Activated CD4-positive, alpha-beta T cell treated with anti-CD3 and anti-CD28 coated beads, Interleukin-2, amount 50 U/mL, for 16 hours (primary cell): ENCODE measurements around the gene ZNF628.
A peak's percentile ranks its signal among the peaks of the same experiment; 100 is the strongest.

ENCODE experiments used
- DNase-seq: peaks from one replicate; pipeline ENCODE4 v3.0.0-alpha.2; 2020

ZNF628 gene

GRCh38 chr19:55451163-55451964, 25.1 kb upstream of the ZNF628 start:
- DNase-seq, result no peak

- no peak for DNase-seq
These were observed 24.3 kb upstream of the ZNF628 start for GRCh38 chr19:55451965-55452748.

DNA sequence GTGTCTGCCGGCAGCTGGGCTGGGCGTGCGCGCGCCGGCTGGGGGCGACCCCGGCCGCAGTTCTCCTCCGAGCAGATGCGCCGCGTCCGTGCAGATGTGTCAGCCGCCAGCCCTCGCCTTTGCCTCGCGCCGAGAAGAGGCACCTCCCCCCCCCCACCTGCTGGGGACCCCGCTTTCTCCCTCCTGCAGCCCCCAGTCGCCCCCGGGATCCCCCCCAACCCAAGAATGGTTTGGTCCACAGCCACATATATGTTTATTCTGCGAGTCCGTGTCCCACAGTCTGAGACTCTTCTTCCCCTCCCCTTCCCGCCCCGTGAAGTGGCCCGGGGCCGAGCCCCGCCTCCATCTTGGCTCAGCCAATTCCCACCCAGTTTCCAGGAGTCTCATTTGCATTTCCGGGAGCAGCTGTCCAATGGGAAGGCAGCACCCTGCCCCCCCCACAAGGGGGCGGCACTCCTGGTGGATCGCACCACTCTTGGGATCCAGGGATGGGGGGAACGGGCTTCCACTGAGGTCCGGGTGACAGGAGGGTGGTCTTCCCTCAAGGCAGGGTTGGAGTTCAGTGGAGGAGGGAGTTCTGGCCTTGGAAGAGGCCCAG, 23.6 kb upstream of the ZNF628 start:
- DNase-seq, result peak; percentile 59

DNA sequence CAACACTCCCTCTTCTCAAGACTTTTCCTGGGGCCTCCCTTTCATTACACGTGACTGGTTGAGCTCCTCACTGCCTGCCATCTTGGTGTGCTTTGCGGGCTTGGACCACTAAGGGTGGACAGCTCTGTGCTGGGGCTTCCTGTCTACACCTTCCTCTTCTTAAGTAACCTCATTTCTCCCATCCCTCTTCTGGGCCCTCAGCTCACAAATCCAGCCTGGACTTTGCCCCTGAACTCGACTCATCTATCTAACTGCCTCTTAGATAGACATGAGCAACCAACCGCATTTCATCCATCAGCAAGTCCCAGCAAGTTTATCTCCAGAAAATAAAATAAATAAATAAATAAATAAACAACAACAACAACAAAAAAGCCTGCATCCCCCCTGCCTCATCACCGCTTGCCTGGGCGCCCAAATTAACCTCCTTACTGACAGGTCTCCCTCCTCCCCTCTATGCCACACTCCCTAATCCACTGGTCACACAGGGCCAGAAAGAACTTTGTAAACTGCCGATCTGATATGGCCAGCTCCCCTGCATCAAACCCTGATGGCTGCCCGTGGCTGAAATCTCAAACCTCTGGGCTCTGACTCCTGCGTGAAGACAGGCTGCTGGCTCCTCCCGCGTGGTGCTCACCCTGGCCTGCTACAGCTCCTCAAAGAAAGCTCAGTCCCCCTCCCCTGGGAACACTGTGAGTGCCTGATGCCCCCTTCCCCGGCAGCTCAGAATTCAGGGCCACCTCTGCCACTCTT, 22.7 kb upstream of the ZNF628 start:
- DNase-seq, result no peak

GRCh38 chr19:55454787-55455243, 21.6 kb upstream of the ZNF628 start:
- DNase-seq, result peak; percentile 52

DNA sequence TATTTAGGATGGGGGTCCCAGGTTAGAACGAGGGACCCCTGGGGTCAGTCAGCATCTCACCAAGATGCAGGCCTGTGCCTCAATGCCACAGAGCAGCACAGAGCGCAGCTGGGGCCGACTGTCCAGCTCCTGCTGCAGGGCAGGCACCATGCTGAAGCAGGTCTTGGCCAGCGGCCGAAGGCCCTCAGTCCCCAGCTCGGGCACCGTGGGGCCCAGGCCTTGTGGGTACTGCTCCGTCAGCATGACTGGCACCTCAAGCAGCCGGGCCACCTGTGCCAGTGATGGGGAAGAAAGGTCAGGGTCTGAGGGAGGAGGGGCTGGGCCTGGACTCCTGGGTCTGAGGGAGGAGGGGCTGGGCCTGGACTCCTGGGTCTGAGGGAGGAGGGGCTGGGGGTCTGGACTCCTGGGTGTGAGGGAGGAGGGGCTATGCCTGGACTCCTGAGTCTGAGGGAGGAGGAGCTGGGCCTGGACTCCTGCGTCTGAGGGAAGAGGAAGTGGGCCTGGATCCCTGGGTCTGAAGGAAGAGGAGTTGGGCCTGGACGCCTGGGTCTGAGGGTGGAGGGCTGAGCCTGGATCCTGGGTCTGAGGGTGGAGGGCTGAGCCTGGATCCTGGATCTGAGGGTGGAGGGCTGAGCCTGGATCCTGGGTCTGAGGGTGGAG, 20.7 kb upstream of the ZNF628 start:
- no peak for DNase-seq

GRCh38 chr19:55456347-55456746, 20.1 kb upstream of the ZNF628 start:
- DNase-seq, result no peak

DNA sequence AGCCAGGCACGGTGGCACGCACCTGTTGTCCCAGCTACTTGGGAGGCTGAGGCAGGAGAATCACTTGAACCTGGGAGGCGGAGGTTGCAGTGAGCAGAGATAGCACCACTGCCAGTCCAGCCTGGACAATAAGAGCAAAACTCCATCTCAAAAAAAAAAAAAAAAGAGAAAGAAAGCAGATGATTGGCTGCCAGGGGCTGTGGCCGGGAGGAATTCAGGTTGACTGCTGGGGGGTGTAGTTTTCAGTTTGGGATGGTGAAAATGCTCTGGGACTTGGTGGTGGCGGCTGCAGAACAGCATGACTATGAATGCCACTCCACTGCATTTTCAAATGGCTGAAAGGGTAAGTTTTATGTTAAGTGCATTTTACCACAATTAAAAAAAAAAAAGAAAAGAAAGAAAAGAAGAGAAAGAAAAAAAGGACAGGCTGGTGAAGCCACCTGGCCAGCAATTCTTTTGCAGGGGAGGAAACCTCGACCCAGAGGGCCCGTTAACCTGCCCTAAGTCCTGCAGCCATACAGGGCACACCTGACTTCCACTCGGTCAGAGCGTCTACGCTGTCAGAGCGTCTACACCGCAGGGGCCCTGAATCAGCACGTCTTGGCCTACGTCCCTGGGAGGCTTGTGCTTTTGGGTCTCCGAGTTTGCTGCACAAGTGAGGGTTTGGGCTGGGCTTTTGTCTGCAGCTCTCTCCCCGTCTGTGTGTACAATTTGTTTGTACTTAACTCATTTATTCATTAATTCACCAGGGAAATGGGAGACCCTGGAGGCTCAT, 18.5 kb upstream of the ZNF628 start:
- no peak for DNase-seq

DNA sequence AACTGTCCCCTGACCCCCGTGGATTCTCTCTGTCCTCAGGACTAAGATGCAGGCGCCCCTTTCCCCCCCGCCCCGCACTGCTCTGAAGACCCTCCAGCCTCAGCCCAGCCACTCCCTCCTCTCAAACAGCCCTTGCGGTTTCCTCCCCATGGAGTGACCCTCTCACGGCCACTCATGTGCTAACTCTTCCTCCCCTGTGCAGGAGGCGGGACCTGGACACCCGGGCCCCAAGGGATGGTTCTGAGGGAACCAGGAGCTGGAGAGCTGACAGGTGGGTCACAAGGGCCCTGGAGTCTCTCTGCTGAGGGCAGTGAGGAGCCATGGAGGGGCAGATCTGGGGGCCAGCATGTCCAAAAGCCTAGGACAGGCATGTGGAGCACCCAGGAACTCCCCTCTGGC, 16.9 kb upstream of the ZNF628 start:
- DNase-seq, result no peak

DNA sequence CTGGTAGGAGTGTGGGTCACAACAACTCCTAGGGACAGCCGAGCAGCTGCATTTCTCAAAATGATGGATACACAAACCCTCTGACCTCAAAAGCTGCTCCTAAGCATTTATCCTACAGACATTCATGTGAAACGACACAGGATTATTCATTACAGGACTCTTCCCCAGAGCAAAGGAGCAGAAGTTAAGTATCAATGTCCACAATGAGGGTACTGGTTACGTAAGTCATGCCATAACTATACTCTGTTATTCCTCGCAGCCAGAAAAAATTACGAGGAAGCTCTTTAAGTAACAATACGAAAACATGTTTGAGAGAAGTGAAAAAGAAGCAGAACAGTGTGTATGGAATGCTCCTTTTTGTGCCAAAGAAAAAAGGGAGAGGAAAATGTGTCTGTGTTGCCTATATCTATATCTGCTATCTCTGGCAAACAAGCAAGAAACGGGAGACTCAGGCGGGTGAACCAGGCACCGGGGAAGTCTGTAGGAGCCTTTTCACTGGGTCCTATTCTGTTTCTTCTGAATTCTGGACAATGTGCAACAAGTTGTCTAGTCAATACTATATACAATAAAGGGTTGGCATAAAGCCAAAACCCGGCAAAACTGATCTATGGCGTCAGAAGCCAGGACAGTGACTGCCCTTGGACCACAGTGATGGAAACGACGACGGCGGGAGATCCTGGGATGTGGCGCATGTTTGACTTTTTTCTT, 16.3 kb upstream of the ZNF628 start:
- no peak for DNase-seq

DNA sequence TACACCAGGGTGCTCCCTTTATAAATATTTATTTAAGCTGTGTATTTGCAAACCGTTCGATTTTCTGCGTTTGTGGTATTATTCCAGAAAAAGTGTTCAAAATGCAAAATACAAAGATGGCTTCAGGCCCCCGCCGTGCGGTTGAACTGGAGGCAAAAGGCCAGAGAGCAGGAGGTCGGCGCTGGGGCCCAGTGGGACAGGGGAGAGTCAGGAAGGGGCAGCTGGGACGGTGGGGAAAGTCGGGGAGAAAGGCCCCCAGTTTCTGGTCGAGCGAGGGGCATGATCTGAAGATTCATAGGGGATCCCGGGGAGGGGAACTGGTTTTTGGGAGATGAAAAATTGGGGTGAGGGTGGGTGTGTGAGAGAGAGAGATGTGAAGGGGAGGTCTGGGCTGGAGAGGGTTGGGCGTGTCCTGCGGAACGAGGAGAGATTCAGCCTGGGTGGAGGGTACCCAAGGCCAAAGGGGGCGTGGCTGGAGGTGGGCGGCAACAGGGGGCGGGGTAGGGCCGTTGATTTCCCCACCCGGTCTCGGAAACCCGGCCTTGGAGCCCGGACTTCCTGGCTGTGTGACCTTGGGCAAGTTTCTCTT, 15.7 kb upstream of the ZNF628 start:
- peak; percentile 65 for DNase-seq

- DNase-seq, result peak; percentile 100
These were observed 15.0 kb upstream of the ZNF628 start, which contains the start of gene ISOC2 for GRCh38 chr19:55461259-55461973. Gene ISOC2, minus strand, starts transcription at chr19:55461642. Its CDS starts 5,156 bp downstream, at chr19:55456486.

GRCh38 chr19:55461974-55462626, 14.3 kb upstream of the ZNF628 start:
- DNase-seq, result no peak

DNA sequence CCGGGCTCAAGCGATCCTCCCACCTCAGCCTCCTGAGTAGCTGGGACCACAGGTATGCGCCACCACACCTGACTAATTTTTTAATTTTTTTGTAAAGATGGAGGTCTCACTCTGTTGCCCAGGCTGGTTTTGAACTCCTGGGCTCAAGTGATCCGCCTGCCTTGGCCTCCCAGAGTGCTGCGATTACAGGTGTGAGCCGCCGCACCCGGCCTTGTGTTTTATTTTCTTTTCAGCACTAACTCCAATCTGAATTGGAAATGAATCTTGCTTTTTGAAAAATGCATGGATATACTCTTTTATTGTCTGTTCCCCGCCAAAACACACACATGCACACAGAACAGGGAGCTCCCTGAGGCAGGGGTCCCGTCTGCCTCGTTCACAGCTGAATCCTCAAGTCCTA, 13.7 kb upstream of the ZNF628 start:
- no peak for DNase-seq

- DNase-seq, result no peak
These were observed 12.8 kb upstream of the ZNF628 start for GRCh38 chr19:55463583-55464031.

GRCh38 chr19:55464039-55464661, 12.3 kb upstream of the ZNF628 start:
- no peak for DNase-seq

GRCh38 chr19:55464662-55465054, 11.8 kb upstream of the ZNF628 start, which contains the start of gene C19orf85:
Gene C19orf85, minus strand, starts transcription at chr19:55464751. Its CDS starts 197 bp downstream, at chr19:55464554.
- DNase-seq, result no peak

DNA sequence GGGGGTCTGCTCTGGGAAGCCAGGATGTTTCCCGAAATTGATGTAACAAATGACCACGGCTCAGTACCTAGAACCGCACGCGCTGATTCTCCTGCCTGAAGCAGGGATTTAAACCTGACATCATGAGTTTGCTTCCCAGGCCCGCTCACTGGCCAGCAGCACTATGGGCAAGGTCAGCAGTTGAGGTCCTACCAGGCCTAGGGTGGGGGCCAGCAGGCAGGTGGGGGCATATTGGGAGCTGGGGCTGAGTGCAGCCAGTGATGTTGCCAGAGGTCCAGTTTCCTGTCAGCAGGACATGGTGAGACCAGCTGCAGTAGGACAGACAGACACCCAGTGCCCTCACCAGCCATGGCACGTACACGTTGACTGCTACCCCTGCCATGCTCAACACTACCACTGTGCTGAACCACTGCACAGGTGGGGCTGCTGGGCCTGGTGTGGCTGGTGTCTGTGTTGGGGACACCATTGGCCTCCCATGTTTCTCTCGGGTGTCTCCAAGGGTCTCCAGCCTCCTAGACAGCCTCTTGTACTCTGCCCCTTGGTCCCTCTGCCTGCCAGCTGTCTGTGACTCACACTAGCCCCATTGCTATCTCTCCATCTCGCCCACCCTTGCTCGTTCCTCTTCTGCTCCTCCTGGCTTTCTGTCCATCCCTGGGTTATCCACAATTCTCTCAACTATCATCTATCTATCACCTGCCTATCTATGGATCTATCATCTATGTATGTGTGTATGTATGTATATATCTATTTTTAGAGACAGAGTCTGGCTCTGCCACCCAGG, 10.8 kb upstream of the ZNF628 start:
- DNase-seq, result no peak
